Testis (tissue), 2 donors: Measurements from ENCODE around the gene PPARGC1A.

Experiments
- POLR2A ChIP-seq: fragments of 450-650 bp; IDR thresholded peaks from one replicate; pipeline ENCODE4 v1.6.1; 2017; ENCODE audit warnings: antibody characterized with exemption, mild to moderate bottlenecking, moderate library complexity
- TF ChIP-seq, protein P1 (sequence below), 3 experiments: fragments of 450-650 bp in 2 of 3; fragments of 200-600 bp in 1 of 3; sonication (generic) in 1 of 3; IDR thresholded peaks; one replicate each; pipeline ENCODE4 v1.5.1; 2016 to 2019; ENCODE audit warnings: antibody characterized with exemption in 3 of 3, mild to moderate bottlenecking in 2 of 3, moderate library complexity in 1 of 3

DNA sequence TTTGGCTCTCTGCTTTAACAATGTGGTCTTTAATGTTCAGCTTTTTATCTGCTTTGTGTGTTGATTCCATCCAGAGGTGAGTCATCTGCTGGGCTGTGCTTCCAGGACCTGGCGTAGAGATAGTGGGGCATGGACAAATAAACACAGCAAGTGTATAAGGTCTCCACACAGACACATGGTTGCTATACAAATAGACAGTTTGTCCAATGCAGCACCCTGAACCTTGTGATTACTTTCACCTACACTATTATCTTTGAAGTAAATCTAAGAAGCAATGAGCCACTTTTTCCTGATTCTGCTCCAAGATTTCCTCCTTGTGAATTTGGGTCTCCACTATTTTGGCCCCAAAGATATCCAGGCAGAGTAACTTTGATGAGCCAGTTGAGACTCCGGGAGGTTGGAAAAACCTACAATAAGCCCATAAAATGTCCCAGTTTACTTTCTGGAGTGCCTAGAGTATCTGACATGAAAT, 12.1 kb downstream of the PPARGC1A start:
- no peak for TF ChIP-seq POLR2A
- TF ChIP-seq, protein P1, sequence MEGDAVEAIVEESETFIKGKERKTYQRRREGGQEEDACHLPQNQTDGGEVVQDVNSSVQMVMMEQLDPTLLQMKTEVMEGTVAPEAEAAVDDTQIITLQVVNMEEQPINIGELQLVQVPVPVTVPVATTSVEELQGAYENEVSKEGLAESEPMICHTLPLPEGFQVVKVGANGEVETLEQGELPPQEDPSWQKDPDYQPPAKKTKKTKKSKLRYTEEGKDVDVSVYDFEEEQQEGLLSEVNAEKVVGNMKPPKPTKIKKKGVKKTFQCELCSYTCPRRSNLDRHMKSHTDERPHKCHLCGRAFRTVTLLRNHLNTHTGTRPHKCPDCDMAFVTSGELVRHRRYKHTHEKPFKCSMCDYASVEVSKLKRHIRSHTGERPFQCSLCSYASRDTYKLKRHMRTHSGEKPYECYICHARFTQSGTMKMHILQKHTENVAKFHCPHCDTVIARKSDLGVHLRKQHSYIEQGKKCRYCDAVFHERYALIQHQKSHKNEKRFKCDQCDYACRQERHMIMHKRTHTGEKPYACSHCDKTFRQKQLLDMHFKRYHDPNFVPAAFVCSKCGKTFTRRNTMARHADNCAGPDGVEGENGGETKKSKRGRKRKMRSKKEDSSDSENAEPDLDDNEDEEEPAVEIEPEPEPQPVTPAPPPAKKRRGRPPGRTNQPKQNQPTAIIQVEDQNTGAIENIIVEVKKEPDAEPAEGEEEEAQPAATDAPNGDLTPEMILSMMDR (IDR thresholded peaks at IDR 0.05) = no peak
